WERI-Rb-1 (cell line): ENCODE measurements around the gene SPINT3.

Experiments used
- DNase-seq: peaks from one replicate; pipeline ENCODE4 v3.0.0-alpha.2; 2020
- H3K27ac ChIP-seq: fragments of 250-450 bp; sonication (Bioruptor Pico); 2 replicates; pipeline ENCODE4 v1.5.1; 2020; ENCODE audit warnings: mild to moderate bottlenecking, moderate library complexity
- H3K27me3 ChIP-seq: fragments of 250-450 bp; sonication (Bioruptor Pico); 2 replicates; pipeline ENCODE4 v1.5.1; 2021; ENCODE audit warnings: mild to moderate bottlenecking, low read depth, moderate library complexity; ENCODE audit not compliant: insufficient read depth, severe bottlenecking
- H3K36me3 ChIP-seq: fragments of 250-450 bp; sonication (Bioruptor Pico); 2 replicates; pipeline ENCODE4 v1.5.1; 2020; ENCODE audit warnings: mild to moderate bottlenecking, moderate library complexity
- H3K4me3 ChIP-seq: 2 replicates; pipeline ENCODE4 v1.5.1; 2011; ENCODE audit warnings: low read depth, mild to moderate bottlenecking, control low read depth, low read length
- H3K9me3 ChIP-seq: fragments of 250-450 bp; sonication (Bioruptor Pico); 2 replicates; pipeline ENCODE4 v1.5.1; 2021; ENCODE audit warnings: mild to moderate bottlenecking, moderate library complexity; ENCODE audit not compliant: severe bottlenecking
- CTCF ChIP-seq: IDR thresholded peaks from 2 replicates; pipeline ENCODE4 v1.5.1; 2011; ENCODE audit warnings: low read depth, mild to moderate bottlenecking, control low read depth, inconsistent platforms, low read length

The SPINT3 gene

DNA sequence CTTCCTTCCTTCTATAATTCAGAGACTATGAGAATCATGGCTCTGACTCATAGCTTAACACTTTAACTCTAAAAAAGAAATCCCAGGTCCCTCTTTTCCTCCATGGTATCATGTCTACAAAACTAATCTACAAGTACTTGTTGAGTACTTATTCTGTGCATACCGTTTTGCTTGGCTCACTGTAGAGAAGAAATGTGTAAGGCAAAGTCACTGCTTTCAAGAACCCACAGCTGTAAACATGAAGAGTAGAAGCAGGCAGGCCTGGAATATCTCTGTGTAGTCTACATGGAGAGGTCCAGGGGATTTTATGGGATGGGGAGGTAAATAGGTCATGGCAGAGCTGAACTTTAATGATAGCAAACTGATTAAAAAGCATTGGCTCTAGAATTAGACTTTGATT is 13.8 kb downstream of the SPINT3 start:
- Histone ChIP-seq H3K27me3 (no peaks in the 10 kb centered on the region), H3K27ac (no peak overlapping the region), H3K36me3 (no peaks in the 10 kb centered on the region), H3K4me3 (no peak overlapping the region), H3K9me3 (no peaks in the 10 kb centered on the region)
- TF ChIP-seq CTCF: no peak
- no peak for DNase-seq

DNA sequence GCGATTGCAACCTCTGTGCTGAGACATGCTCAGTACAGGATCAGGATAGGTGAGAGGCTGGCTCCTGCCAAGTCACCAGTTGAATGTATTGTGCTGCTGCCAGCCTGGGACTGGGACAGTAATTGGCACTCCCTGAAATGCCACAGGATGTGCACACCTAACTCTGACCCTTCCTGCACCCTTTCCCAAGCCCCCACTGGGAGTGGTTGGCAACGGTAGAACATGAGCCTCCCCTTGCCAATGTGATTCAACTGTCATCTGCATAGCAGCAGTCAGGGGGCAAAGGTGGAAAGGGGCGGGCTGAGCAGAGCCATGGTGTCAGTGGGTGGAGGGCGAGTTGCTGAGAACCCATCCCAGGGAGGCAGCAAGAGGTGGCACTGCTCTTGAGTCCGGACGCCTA is 15.4 kb downstream of the SPINT3 start:
- H3K27me3 ChIP-seq: no peaks in the 10 kb centered on the region
- no peak for DNase-seq
- H3K4me3 ChIP-seq: no peak overlapping the region
- H3K27ac ChIP-seq: no peak overlapping the region
- no peaks in the 10 kb centered on the region for H3K9me3 ChIP-seq
- H3K36me3 ChIP-seq: no peaks in the 10 kb centered on the region
- TF ChIP-seq CTCF: no peak

DNA sequence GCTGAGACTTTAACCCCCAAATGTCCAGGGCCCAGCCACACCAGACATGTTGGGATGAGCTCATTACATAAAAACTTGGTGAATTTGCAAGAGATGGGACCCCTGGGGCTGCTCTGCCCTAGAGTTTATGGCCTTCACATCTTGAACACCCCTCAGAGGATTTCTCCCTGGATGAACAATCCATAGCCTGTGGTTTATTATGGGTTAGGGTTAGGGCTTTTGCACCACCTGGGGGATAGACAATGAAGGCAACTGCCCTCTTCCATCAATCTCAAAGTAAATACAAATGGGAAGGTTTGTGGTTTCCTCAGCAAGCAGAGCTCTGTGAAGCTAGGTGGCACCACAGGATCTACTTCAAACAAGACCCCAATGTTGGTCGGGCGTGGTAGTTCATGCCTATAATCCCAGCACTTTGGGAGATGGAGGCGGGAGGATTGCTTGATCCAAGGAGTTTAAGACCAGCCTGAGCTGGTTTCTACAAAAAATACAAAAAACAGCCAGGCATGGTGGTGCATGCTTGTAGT is 17.4 kb downstream of the SPINT3 start:
- no peak for DNase-seq
- no peak for TF ChIP-seq CTCF
- no peak overlapping the region for H3K27ac ChIP-seq
- H3K9me3 ChIP-seq: no peaks in the 10 kb centered on the region
- no peaks in the 10 kb centered on the region for H3K27me3 ChIP-seq
- no peaks in the 10 kb centered on the region for H3K36me3 ChIP-seq
- no peak overlapping the region for H3K4me3 ChIP-seq

DNA sequence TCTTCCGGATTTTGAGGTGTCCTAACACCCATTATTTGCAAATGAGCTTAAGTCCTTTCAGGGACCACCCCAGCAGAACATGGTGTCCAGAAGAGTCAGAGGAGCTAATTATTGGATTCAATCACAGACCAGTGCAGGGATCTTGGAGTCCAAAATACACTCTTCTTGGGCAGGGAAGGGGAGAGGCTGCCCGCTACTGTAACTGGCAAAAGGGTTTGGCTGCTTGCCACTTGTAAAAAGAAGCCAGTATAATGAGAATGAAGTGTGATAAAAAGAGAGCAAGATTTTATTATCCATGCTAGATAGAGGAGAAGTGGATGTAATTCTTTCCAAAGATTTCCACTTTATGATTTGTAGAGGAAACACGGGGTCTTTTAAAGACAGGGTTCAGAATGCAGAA is 19.3 kb downstream of the SPINT3 start:
- no peak for TF ChIP-seq CTCF
- no peaks in the 10 kb centered on the region for H3K36me3 ChIP-seq
- no peak overlapping the region for H3K4me3 ChIP-seq
- H3K9me3 ChIP-seq: no peaks in the 10 kb centered on the region
- H3K27ac ChIP-seq: no peak overlapping the region
- DNase-seq: no peak
- H3K27me3 ChIP-seq: no peaks in the 10 kb centered on the region

DNA sequence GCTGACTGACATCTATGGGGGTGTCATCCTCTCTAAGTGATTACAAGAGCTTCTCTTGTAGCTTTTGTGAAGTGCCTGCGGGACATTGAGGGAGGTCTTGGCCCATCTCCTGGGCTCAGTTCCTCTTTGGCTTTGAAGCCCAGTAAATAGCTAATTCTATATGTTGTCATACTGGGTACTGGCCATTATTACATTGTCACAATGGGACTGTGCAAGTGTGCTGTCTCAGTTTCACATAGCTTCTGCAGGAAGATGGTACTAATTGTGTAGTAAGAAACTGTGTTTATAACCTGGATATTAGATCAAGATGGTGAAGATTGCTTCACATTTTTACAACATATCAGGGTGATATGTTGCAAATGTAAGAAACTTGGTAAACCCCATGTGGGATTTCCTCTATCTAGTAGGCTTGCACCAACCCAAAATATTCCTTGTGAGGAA is 19.9 kb downstream of the SPINT3 start:
- DNase-seq: no peak
- H3K9me3 ChIP-seq: no peaks in the 10 kb centered on the region
- no peaks in the 10 kb centered on the region for H3K36me3 ChIP-seq
- TF ChIP-seq CTCF: no peak
- no peaks in the 10 kb centered on the region for H3K27me3 ChIP-seq
- H3K4me3 ChIP-seq: no peak overlapping the region
- no peak overlapping the region for H3K27ac ChIP-seq

GRCh38 chr20:45489083-45489531 is 26.3 kb downstream of the SPINT3 start:
- TF ChIP-seq CTCF: no peak
- no peak overlapping the region for H3K27ac ChIP-seq
- H3K9me3 ChIP-seq: no peaks in the 10 kb centered on the region
- no peaks in the 10 kb centered on the region for H3K36me3 ChIP-seq
- no peak overlapping the region for H3K4me3 ChIP-seq
- no peaks in the 10 kb centered on the region for H3K27me3 ChIP-seq
- DNase-seq: no peak
